MCF 10A (cell line): ENCODE results near the gene APOB. TPM values are rescaled to one million over a fixed set of nuclear protein-coding genes. Genes with fewer than 3 reads are reported as not detected.

Experiments
- BruUV-seq: library from RNA; stranded (reverse); fragments of 400-500 nt; replicated peaks from 2 replicates; lab custom pipeline; 2021; lab: Mats Ljungman, UMichigan
- CTCF ChIA-PET: fragments of 300-600 bp; sonication (Branson Sonifier 250); formaldehyde crosslinking; extraction: SDS; loops from one replicate; lab custom pipeline; 2021; ENCODE audit warnings: antibody characterized with exemption, inconsistent platforms; lab: Yijun Ruan, JAX
- POLR2A ChIA-PET: fragments of 300-600, 350-650 bp; sonication (Branson Sonifier 250); formaldehyde crosslinking; extraction: SDS; loops from one replicate; lab custom pipeline; 2020; ENCODE audit warnings: antibody characterized with exemption, inconsistent platforms; lab: Yijun Ruan, JAX
- DNase-seq: peaks from one replicate; pipeline ENCODE4 v3.0.0-alpha.2; 2018; ENCODE audit not compliant: unreplicated experiment
- H3K27ac Mint-ChIP-seq: one replicate; pipeline ENCODE4 v1.8.0; 2022; ENCODE audit warnings: mild to moderate bottlenecking, low read depth, mixed read lengths; ENCODE audit not compliant: unreplicated experiment
- H3K27me3 Mint-ChIP-seq: one replicate; pipeline ENCODE4 v1.8.0; 2022; ENCODE audit warnings: mixed read lengths; ENCODE audit not compliant: insufficient read depth, unreplicated experiment
- H3K36me3 Mint-ChIP-seq: one replicate; pipeline ENCODE4 v1.8.0; 2022; ENCODE audit warnings: mild to moderate bottlenecking, moderate library complexity, mixed read lengths; ENCODE audit not compliant: insufficient read depth, unreplicated experiment
- H3K4me1 Mint-ChIP-seq: one replicate; pipeline ENCODE4 v1.8.0; 2022; ENCODE audit warnings: mixed read lengths; ENCODE audit not compliant: insufficient read depth, unreplicated experiment
- H3K4me3 Mint-ChIP-seq: one replicate; pipeline ENCODE4 v1.8.0; 2022; ENCODE audit warnings: mild to moderate bottlenecking, moderate library complexity, mixed read lengths; ENCODE audit not compliant: unreplicated experiment
- H3K9me3 Mint-ChIP-seq: one replicate; pipeline ENCODE4 v1.8.0; 2022; ENCODE audit warnings: mixed read lengths; ENCODE audit not compliant: unreplicated experiment
- CTCF ChIP-seq: fragments of 200-600 bp; IDR thresholded peaks from one replicate; pipeline ENCODE4 v1.8.0; 2022; ENCODE audit warnings: antibody characterized with exemption, mild to moderate bottlenecking; ENCODE audit not compliant: unreplicated experiment
- intact Hi-C: fragments of 100-400 bp; cut with micrococcal nuclease; formaldehyde crosslinking; loops from 2 replicates; pipeline ENCODE4 v1.14.1; 2022
- total RNA-seq: library from RNA; stranded (reverse); gene quantifications from 2 replicates; pipeline ENCODE4 v1.2.3, GENCODE V29; 2022

Gene APOB
- total RNA-seq, 1 experiment from 2014 or later: not detected

GRCh38 chr2:21041943-21042707 lies 1.7 kb downstream of the APOB start:
- Mint-ChIP-seq H3K36me3 (no peaks in the 10 kb centered on the region), H3K4me3 (no peak overlapping the region), H3K27me3 (no peaks in the 10 kb centered on the region), H3K27ac (no peak overlapping the region), H3K9me3 (no peaks in the 10 kb centered on the region), H3K4me1 (peaks cover 14% of the 10 kb centered on the region)
- CTCF ChIA-PET: interaction anchor here (0.6 to 7.4 kb wide), 31 partner anchors 9 to 1955 kb away, joined by 3 to 110 read pairs (median 4); no protein-coding TSS in a partner anchor
- POLR2A ChIA-PET: no interaction called here
- no peak for TF ChIP-seq CTCF
- no TSS peak for BruUV-seq
- intact Hi-C loops: loop anchor here (1.0 kb wide), 2 partner anchors 123 to 275 kb away; no protein-coding TSS in a partner anchor
- DNase-seq: peak; percentile 6

- Mint-ChIP-seq H3K27me3 (no peaks in the 10 kb centered on the region), H3K9me3 (no peaks in the 10 kb centered on the region), H3K4me3 (no peak overlapping the region), H3K27ac (no peak overlapping the region), H3K4me1 (peaks cover 14% of the 10 kb centered on the region), H3K36me3 (no peaks in the 10 kb centered on the region)
- BruUV-seq: no TSS peak
- ChIA-PET POLR2A (no interaction called here), CTCF (interaction anchor here (0.7 to 7.4 kb wide), 15 partner anchors 9 to 1956 kb away, joined by 3 to 110 read pairs (median 5); no protein-coding TSS in a partner anchor)
- no peak for DNase-seq
- TF ChIP-seq CTCF: no peak
- intact Hi-C loops: no loop called here
These were observed 2.4 kb downstream of the APOB start for GRCh38 chr2:21041462-21041861.

DNA sequence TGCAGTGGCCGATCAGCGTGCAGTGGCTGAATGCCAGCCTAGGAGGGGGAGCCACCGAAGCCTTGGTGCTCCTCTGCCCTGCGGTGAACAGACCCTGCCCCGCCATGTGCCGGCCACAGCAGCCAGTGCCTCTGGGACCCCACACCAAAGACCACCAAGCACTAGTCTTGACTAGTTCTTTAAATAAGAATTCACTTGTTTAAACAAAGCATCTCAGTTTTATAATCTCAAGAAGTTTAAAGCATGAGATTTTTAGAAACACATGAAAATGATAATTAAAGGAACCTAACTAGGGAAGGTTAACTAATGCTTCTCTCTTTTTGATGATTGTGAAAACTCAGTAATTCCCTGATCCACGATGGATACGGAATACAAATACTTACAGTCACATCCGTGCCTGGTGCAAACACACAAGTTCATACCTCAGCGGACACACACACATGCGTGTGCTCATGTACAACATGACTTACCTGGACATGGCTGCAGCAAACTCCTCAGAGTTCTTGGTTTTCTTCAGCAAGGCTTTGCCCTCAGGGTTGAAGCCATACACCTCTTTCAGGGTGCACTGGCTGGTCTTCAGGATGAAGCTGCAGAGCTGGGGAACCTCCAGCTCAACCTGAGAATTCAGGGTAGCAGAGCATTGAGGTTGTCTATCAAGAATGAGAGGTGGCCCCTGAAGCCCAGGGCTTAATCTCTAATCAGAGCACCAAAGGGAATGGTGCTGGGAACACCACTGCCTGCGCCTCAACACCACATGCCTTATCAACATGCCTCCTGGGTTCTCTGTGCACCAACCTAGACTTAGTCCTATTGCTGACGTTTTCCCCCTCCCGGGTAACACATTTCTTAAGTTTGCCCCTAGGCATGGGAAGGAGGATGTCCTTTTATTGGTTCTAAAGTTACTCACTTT lies 3.1 kb downstream of the APOB start:
- no peaks in the 10 kb centered on the region for H3K27me3 Mint-ChIP-seq
- no peaks in the 10 kb centered on the region for H3K9me3 Mint-ChIP-seq
- POLR2A ChIA-PET: no interaction called here
- TF ChIP-seq CTCF: no peak
- H3K36me3 Mint-ChIP-seq: no peaks in the 10 kb centered on the region
- no peak for DNase-seq
- BruUV-seq: no TSS peak
- intact Hi-C loops: no loop called here
- CTCF ChIA-PET: interaction anchor here (0.7 to 7.4 kb wide), 15 partner anchors 8 to 380 kb away, joined by 3 to 110 read pairs (median 5); no protein-coding TSS in a partner anchor
- no peak overlapping the region for H3K27ac Mint-ChIP-seq
- H3K4me3 Mint-ChIP-seq: no peak overlapping the region
- peaks cover 14% of the 10 kb centered on the region for H3K4me1 Mint-ChIP-seq
